ENCODE results near the gene MYO18B.

Gene MYO18B

DNA sequence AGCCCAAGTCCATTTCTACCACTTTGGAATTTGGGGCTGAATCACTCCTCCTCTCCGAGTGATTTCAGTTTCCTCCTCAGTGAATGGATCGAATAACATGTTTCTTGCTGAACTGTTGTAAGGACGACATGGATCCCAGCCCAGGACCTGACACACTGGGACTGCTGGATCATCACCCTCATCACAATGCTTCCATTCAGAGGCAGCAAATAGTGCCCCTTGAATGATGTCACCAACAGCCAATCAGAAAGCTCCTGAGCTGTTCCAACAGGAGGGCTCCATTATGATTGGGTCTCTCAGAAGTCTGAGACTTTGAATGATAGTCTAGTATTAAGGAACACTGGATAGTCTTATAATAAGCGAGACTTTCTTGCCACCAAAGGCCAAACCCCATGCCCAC is 158.9 kb downstream of the MYO18B start:
- Histone ChIP-seq H3K4me2 (ENCODE audit: low read depth, low read length, poor library complexity, severe bottlenecking) (no peak overlapping the region), H4K20me1 (ENCODE audit: low read depth, low read length) (no peaks in the 10 kb centered on the region), H3K9me2 (replicated peaks; ENCODE audit: insufficient read depth, low read length) (no peaks in the 10 kb centered on the region), H3K36me3 (ENCODE audit: low read length) (no peaks in the 10 kb centered on the region), H3K27ac (ENCODE audit: low read depth, low read length) (no peak overlapping the region), H3K27me3 (ENCODE audit: low read length) (no peaks in the 10 kb centered on the region), H3K4me3 (ENCODE audit: insufficient read depth, low read length, poor library complexity, severe bottlenecking) (no peak overlapping the region), H3K9me3 (ENCODE audit: insufficient read depth, low read length) (no peaks in the 10 kb centered on the region), H3K79me2 (ENCODE audit: insufficient read depth, low read length) (no peaks in the 10 kb centered on the region), H3F3A (ENCODE audit: insufficient read depth) (no peaks in the 10 kb centered on the region), H2AFZ (ENCODE audit: low read depth, low read length, severe bottlenecking) (no peak overlapping the region), H3K9ac (ENCODE audit: low read length) (no peak overlapping the region)
- TF ChIP-seq, protein P1, sequence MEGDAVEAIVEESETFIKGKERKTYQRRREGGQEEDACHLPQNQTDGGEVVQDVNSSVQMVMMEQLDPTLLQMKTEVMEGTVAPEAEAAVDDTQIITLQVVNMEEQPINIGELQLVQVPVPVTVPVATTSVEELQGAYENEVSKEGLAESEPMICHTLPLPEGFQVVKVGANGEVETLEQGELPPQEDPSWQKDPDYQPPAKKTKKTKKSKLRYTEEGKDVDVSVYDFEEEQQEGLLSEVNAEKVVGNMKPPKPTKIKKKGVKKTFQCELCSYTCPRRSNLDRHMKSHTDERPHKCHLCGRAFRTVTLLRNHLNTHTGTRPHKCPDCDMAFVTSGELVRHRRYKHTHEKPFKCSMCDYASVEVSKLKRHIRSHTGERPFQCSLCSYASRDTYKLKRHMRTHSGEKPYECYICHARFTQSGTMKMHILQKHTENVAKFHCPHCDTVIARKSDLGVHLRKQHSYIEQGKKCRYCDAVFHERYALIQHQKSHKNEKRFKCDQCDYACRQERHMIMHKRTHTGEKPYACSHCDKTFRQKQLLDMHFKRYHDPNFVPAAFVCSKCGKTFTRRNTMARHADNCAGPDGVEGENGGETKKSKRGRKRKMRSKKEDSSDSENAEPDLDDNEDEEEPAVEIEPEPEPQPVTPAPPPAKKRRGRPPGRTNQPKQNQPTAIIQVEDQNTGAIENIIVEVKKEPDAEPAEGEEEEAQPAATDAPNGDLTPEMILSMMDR (IDR thresholded peaks at IDR 0.05; ENCODE audit: insufficient read depth, low read length, poor library complexity, severe bottlenecking) = no peak
- no peak for TF ChIP-seq EZH2phosphoT487 (conservative IDR thresholded peaks at IDR 0.05; ENCODE audit: low read length)

DNA sequence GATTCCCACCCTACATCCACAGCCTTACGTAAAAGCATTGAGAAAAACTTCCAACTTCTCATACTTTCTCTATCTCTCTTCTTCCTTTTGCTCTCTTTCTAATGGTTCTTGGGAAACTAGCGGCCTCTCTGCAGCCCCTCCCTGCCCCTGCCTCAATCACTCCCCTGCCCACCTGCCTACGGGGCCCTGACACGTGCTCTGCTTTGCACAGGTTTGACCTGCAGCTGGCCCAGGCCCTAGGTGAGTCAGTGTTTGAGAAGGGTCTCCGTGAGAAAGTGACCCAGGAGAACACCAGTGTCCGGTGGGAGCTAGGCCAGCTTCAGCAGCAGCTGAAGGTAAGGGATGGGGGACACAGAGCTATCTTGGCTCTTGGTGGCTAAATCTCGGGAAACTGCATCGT is 160.4 kb downstream of the MYO18B start:
- Histone ChIP-seq H3K9me3 (ENCODE audit: insufficient read depth, low read length) (no peaks in the 10 kb centered on the region; the same call in 1 of the 2 replicates), H3K79me2 (ENCODE audit: insufficient read depth, low read length) (no peaks in the 10 kb centered on the region), H3K27me3 (ENCODE audit: low read length) (no peaks in the 10 kb centered on the region), H3K4me2 (ENCODE audit: low read depth, low read length, poor library complexity, severe bottlenecking) (no peak overlapping the region), H3K36me3 (ENCODE audit: low read length) (no peaks in the 10 kb centered on the region), H3K9me2 (replicated peaks; ENCODE audit: insufficient read depth, low read length) (no peaks in the 10 kb centered on the region), H3K9ac (ENCODE audit: low read length) (no peak overlapping the region), H2AFZ (ENCODE audit: low read depth, low read length, severe bottlenecking) (no peak overlapping the region), H3F3A (ENCODE audit: insufficient read depth) (no peaks in the 10 kb centered on the region), H3K4me3 (ENCODE audit: insufficient read depth, low read length, poor library complexity, severe bottlenecking) (no peak overlapping the region), H3K27ac (ENCODE audit: low read depth, low read length) (no peak overlapping the region), H4K20me1 (ENCODE audit: low read depth, low read length) (no peaks in the 10 kb centered on the region)
- no peak for TF ChIP-seq EZH2phosphoT487 (conservative IDR thresholded peaks at IDR 0.05; ENCODE audit: low read length)
- TF ChIP-seq, protein P1 (IDR thresholded peaks at IDR 0.05; ENCODE audit: insufficient read depth, low read length, poor library complexity, severe bottlenecking) = no peak

DNA sequence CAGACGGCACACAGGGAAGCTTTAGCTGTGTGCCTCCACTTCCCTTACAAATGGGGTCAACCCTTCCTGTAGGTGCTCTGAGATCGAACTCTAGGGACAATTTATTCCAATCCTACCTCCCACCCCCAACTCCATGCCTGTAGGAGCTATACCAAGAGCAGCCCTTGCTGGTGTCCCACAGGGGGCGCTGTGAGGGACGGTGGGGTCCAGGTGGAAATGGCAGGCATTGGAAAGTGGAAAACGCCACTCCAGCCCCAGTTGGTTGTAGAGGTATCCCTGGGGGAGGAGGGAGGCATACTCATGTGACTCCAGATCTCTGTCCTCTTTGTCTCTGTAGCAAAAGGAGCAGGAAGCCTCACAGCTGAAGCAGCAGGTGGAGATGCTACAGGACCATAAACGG is 161.3 kb downstream of the MYO18B start:
- H3K9me3 ChIP-seq (ENCODE audit: insufficient read depth, low read length) = no peaks in the 10 kb centered on the region; the same call in 1 of the 2 replicates
- TF ChIP-seq, protein P1 (IDR thresholded peaks at IDR 0.05; ENCODE audit: insufficient read depth, low read length, poor library complexity, severe bottlenecking) = peak; percentile 12
- TF ChIP-seq EZH2phosphoT487 (conservative IDR thresholded peaks at IDR 0.05; ENCODE audit: low read length) = no peak
- H4K20me1 ChIP-seq (ENCODE audit: low read depth, low read length) = no peaks in the 10 kb centered on the region
- no peaks in the 10 kb centered on the region for H3F3A ChIP-seq (ENCODE audit: insufficient read depth)
- H3K9me2 ChIP-seq (replicated peaks; ENCODE audit: insufficient read depth, low read length) = no peaks in the 10 kb centered on the region
- H2AFZ ChIP-seq (ENCODE audit: low read depth, low read length, severe bottlenecking) = no peak overlapping the region
- H3K4me2 ChIP-seq (ENCODE audit: low read depth, low read length, poor library complexity, severe bottlenecking) = no peak overlapping the region
- H3K27me3 ChIP-seq (ENCODE audit: low read length) = no peaks in the 10 kb centered on the region
- H3K4me3 ChIP-seq (ENCODE audit: insufficient read depth, low read length, poor library complexity, severe bottlenecking) = no peak overlapping the region
- H3K9ac ChIP-seq (ENCODE audit: low read length) = no peak overlapping the region
- no peaks in the 10 kb centered on the region for H3K79me2 ChIP-seq (ENCODE audit: insufficient read depth, low read length)
- no peak overlapping the region for H3K27ac ChIP-seq (ENCODE audit: low read depth, low read length)
- H3K36me3 ChIP-seq (ENCODE audit: low read length) = no peaks in the 10 kb centered on the region

Measured in SU-DHL-6 (cell line).